GM10266 (cell line): Measurements from ENCODE around the gene MRPS10.
A peak's percentile ranks its signal among the peaks of the same experiment; 100 is the strongest.
"Not testable (repeated sequence)": the region's sequence is repeated elsewhere in the genome, so short reads cannot be mapped to it uniquely, and the experiment has no call there.

ENCODE experiments used
- DNase-seq: peaks from one replicate; pipeline ENCODE4 v3.0.0; 2012; ENCODE audit errors: extremely low spot score
- TF ChIP-seq, protein P1 (sequence below): IDR thresholded peaks from 2 replicates; pipeline ENCODE4 v1.5.1; 2012; ENCODE audit warnings: mild to moderate bottlenecking, low read depth; ENCODE audit not compliant: control insufficient read depth, insufficient read depth; ENCODE audit errors: missing control alignments

The MRPS10 gene

DNA sequence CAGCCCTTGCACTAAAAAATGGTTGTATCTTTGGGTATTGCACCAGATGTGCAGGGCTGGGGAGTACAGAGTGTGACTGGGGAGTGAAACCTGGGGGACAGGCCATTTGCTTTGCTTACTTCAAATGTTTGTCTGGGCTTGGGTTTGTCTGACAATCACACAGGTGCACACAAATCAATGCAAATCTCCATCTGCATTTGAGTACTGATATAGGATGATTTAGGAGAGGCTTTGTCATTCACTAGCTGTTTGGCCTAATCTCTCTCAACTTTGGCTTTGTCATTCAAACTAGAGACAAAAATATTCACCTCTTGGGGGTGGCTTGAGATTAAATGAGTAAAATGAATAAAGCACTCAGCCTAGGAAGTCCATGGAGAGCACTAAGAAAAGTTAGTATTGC lies 40.7 kb downstream of the MRPS10 start:
- TF ChIP-seq, protein P1, sequence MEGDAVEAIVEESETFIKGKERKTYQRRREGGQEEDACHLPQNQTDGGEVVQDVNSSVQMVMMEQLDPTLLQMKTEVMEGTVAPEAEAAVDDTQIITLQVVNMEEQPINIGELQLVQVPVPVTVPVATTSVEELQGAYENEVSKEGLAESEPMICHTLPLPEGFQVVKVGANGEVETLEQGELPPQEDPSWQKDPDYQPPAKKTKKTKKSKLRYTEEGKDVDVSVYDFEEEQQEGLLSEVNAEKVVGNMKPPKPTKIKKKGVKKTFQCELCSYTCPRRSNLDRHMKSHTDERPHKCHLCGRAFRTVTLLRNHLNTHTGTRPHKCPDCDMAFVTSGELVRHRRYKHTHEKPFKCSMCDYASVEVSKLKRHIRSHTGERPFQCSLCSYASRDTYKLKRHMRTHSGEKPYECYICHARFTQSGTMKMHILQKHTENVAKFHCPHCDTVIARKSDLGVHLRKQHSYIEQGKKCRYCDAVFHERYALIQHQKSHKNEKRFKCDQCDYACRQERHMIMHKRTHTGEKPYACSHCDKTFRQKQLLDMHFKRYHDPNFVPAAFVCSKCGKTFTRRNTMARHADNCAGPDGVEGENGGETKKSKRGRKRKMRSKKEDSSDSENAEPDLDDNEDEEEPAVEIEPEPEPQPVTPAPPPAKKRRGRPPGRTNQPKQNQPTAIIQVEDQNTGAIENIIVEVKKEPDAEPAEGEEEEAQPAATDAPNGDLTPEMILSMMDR = no peak
- DNase-seq = no peak

GRCh38 chr6:42175860-42176259 lies 41.8 kb downstream of the MRPS10 start:
- TF ChIP-seq, protein P1 = no peak
- no peak for DNase-seq

- TF ChIP-seq, protein P1 = no peak
- DNase-seq = no peak
Measured at GRCh38 chr6:42173101-42173500, 44.6 kb downstream of the MRPS10 start, which contains the start of gene GUCA1A. TSS of gene GUCA1A (plus strand) at chr6:42173364. CDS start at chr6:42173614, 250 bp downstream.

DNA sequence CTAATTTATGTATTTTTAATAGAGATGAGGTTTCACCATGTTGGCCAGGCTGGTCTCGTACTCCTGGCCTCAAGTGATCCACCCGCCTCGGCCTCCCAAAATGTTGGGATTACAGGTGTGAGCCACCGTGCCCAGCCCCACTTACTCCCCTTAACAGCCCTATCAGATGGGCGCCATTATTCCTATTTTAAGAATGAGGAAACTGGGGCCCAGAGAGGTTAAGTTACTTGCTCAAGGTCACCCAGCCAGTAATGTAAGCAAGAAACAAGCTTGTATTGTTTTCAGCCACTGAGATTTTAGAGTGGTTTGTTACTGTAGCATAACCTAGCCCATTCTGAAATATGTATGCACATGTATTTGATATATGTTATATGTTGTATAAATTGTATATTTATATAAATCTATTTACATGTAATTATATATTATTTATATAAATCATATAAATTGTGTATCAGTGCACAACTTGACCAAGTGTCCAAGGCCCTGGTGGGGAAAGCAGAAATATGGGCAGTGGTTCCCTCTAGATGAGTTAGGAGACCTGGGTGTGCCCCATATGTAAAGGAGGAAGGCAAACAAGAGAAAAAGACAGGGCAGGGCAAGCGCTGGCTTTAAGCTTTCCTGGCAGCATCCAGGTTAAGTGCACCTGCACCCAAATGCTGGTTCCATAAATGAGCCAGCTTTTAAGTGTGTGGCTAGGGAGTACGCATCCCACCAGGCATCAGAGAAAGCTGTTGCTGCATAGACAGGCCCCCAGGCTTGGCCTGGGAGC lies 45.7 kb downstream of the MRPS10 start:
- TF ChIP-seq, protein P1 = no peak
- DNase-seq = no peak

- DNase-seq = not testable (repeated sequence)
Measured at GRCh38 chr6:42169780-42170179, 47.9 kb downstream of the MRPS10 start.

GRCh38 chr6:42168650-42169049 lies 49.0 kb downstream of the MRPS10 start:
- TF ChIP-seq, protein P1 = no peak
- no peak for DNase-seq

DNA sequence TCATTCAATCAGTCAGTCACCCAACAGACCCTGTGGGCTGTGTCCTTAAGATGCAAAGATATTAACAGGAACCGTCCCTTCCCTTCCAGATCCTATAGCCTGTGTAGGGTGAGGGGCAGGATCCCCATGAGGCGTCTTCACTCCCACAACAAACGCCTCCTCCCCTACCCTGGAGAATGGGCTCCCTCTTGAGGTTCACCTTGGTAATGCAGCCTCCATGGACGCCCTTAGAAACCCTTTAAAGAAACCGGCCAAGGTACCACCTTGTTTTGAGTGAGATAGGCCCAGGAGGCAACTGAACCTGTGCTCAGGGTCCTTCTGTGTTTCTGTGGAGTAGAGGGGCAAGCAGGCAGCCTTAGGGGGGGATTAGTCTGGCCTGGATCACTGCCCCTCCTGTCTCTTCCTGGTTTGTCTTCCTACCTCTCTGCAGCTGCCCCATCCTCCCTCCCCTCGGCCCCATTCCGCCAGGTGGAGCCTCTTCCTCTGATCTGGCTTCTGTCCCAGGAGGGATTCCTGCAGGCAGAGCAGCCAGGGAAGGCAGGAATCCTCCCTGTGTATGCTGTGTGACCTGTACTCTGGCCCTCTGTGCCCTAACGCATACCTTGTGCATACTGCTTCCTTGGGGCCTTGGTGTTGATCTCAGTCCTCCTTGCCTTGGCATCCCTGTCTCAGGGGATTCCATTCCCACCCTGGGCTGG lies 51.1 kb downstream of the MRPS10 start:
- TF ChIP-seq, protein P1 = peak; percentile 85

More for the DNA sequence above, 51.1 kb downstream of the MRPS10 start:
- peak; percentile 83 for DNase-seq
